WTC11 (cell line): ENCODE results near the gene HVCN1. TPM values are rescaled to one million over a fixed set of nuclear protein-coding genes. Genes with fewer than 3 reads are reported as not detected.

Source experiments
- ATAC-seq: fragments of 200-7000 bp; cut with Tn5 transposase; 2 replicates; pipeline ENCODE4 v1.10.0; 2021; ENCODE audit warnings: mild to moderate bottlenecking, moderate library complexity
- CTCF ChIA-PET: fragments of 300-600 bp; sonication (Branson Sonifier 250); formaldehyde crosslinking; loops from one replicate; lab custom pipeline; 2021; ENCODE audit warnings: antibody characterized with exemption; lab: Charles Lee
- POLR2A ChIA-PET: fragments of 350-600 bp; sonication (Branson Sonifier 250); formaldehyde crosslinking; loops from one replicate; lab custom pipeline; 2021; ENCODE audit warnings: antibody characterized with exemption; lab: Charles Lee
- DNase-seq: peaks from one replicate; pipeline ENCODE4 v3.0.0; 2021; ENCODE audit warnings: low spot score
- H3K27ac Mint-ChIP-seq: 2 replicates; pipeline ENCODE4 v1.8.0; 2021; ENCODE audit warnings: mixed read lengths
- H3K27me3 Mint-ChIP-seq: 2 replicates; pipeline ENCODE4 v1.8.0; 2021; ENCODE audit warnings: low read depth, mild to moderate bottlenecking, moderate library complexity, mixed read lengths
- H3K36me3 Mint-ChIP-seq: 2 replicates; pipeline ENCODE4 v1.8.0; 2021; ENCODE audit warnings: mixed read lengths
- H3K4me1 Mint-ChIP-seq: 2 replicates; pipeline ENCODE4 v1.8.0; 2022; ENCODE audit warnings: mixed read lengths
- H3K4me3 Mint-ChIP-seq: 2 replicates; pipeline ENCODE4 v1.8.0; 2021; ENCODE audit warnings: mild to moderate bottlenecking, moderate library complexity, mixed read lengths
- H3K9me3 Mint-ChIP-seq: 2 replicates; pipeline ENCODE4 v1.8.0; 2021; ENCODE audit warnings: mixed read lengths
- CREB1 ChIP-seq: sonication (generic); formaldehyde crosslinking; IDR thresholded peaks from 2 replicates; pipeline ENCODE4 v1.8.0; 2023; ENCODE audit warnings: mild to moderate bottlenecking, missing genetic modification reagents
- NFATC4 ChIP-seq: fragments of 250-450 bp; sonication (Bioruptor Pico); IDR thresholded peaks from 2 replicates; pipeline ENCODE4 v1.9.0; 2021; ENCODE audit warnings: mild to moderate bottlenecking
- NFE2L1 ChIP-seq: sonication (generic); formaldehyde crosslinking; IDR thresholded peaks from 2 replicates; pipeline ENCODE4 v1.8.1; 2023; ENCODE audit warnings: missing genetic modification reagents
- NR2C2 ChIP-seq: sonication (generic); formaldehyde crosslinking; IDR thresholded peaks from 2 replicates; pipeline ENCODE4 v1.8.0; 2022; ENCODE audit warnings: mild to moderate bottlenecking, missing genetic modification reagents
- NR3C1 ChIP-seq: sonication (generic); formaldehyde crosslinking; conservative IDR thresholded peaks from 2 replicates; pipeline ENCODE4 v1.8.1; 2023; ENCODE audit warnings: low read depth, mild to moderate bottlenecking, missing genetic modification reagents
- SMAD4 ChIP-seq: sonication (generic); formaldehyde crosslinking; IDR thresholded peaks from 2 replicates; pipeline ENCODE4 v1.8.0; 2022; ENCODE audit warnings: mild to moderate bottlenecking, missing genetic modification reagents
- SP1 ChIP-seq: sonication (generic); formaldehyde crosslinking; conservative IDR thresholded peaks from 2 replicates; pipeline ENCODE4 v1.8.1; 2022; ENCODE audit warnings: missing genetic modification reagents
- TCF7 ChIP-seq: sonication (generic); formaldehyde crosslinking; IDR thresholded peaks from 2 replicates; pipeline ENCODE4 v1.8.0; 2022; ENCODE audit warnings: mild to moderate bottlenecking, low read depth, missing genetic modification reagents, moderate library complexity
- ZNF121 ChIP-seq: sonication (generic); formaldehyde crosslinking; IDR thresholded peaks from 2 replicates; pipeline ENCODE4 v1.8.0; 2023; ENCODE audit warnings: missing genetic modification reagents
- total RNA-seq: library from RNA; stranded (reverse); gene quantifications from 3 replicates; pipeline ENCODE4 v1.2.3, GENCODE V29; 2021
- TF ChIP-seq, protein P1 (sequence below): sonication (generic); formaldehyde crosslinking; conservative IDR thresholded peaks from 2 replicates; pipeline ENCODE4 v1.8.1; 2023; ENCODE audit warnings: mild to moderate bottlenecking, low read depth, missing genetic modification reagents, moderate library complexity
- TF ChIP-seq, protein P2 (sequence below): sonication (generic); formaldehyde crosslinking; IDR thresholded peaks from 2 replicates; pipeline ENCODE4 v1.8.1; 2023; ENCODE audit warnings: mild to moderate bottlenecking, missing genetic modification reagents, moderate library complexity
- TF ChIP-seq, protein P3 (sequence below): fragments of 250-450 bp; sonication (Bioruptor Pico); IDR thresholded peaks from 2 replicates; pipeline ENCODE4 v2.1.2; 2022; ENCODE audit warnings: mild to moderate bottlenecking, moderate library complexity
- TF ChIP-seq, protein P4 (sequence below): fragments of 200-600 bp; IDR thresholded peaks from 2 replicates; pipeline ENCODE4 v1.8.0; 2022; ENCODE audit warnings: antibody characterized with exemption
- TF ChIP-seq, protein P5 (sequence below): sonication (generic); formaldehyde crosslinking; IDR thresholded peaks from 2 replicates; pipeline ENCODE4 v1.8.1; 2022; ENCODE audit warnings: low read depth, missing genetic modification reagents, borderline replicate concordance
- TF ChIP-seq, protein P6 (sequence below): sonication (generic); formaldehyde crosslinking; IDR thresholded peaks from 2 replicates; pipeline ENCODE4 v1.8.0; 2022; ENCODE audit warnings: mild to moderate bottlenecking, missing genetic modification reagents
- TF ChIP-seq, protein P7 (sequence below): sonication (generic); formaldehyde crosslinking; IDR thresholded peaks from 2 replicates; pipeline ENCODE4 v1.8.1; 2023; ENCODE audit warnings: mild to moderate bottlenecking, moderate library complexity, missing genetic modification reagents
- TF ChIP-seq, protein P8 (sequence below): sonication (generic); formaldehyde crosslinking; IDR thresholded peaks from 2 replicates; pipeline ENCODE4 v1.8.0; 2023; ENCODE audit warnings: missing genetic modification reagents
- TF ChIP-seq, protein P9 (sequence below): fragments of 250-450 bp; sonication (Bioruptor Pico); IDR thresholded peaks from 2 replicates; pipeline ENCODE4 v1.8.0; 2021; ENCODE audit warnings: mild to moderate bottlenecking
- TF ChIP-seq, protein P10 (sequence below): sonication (generic); formaldehyde crosslinking; IDR thresholded peaks from 2 replicates; pipeline ENCODE4 v1.8.1; 2023; ENCODE audit warnings: mild to moderate bottlenecking, missing genetic modification reagents

The HVCN1 gene
- total RNA-seq, 1 experiment from 2014 or later: 5.7 TPM

DNA sequence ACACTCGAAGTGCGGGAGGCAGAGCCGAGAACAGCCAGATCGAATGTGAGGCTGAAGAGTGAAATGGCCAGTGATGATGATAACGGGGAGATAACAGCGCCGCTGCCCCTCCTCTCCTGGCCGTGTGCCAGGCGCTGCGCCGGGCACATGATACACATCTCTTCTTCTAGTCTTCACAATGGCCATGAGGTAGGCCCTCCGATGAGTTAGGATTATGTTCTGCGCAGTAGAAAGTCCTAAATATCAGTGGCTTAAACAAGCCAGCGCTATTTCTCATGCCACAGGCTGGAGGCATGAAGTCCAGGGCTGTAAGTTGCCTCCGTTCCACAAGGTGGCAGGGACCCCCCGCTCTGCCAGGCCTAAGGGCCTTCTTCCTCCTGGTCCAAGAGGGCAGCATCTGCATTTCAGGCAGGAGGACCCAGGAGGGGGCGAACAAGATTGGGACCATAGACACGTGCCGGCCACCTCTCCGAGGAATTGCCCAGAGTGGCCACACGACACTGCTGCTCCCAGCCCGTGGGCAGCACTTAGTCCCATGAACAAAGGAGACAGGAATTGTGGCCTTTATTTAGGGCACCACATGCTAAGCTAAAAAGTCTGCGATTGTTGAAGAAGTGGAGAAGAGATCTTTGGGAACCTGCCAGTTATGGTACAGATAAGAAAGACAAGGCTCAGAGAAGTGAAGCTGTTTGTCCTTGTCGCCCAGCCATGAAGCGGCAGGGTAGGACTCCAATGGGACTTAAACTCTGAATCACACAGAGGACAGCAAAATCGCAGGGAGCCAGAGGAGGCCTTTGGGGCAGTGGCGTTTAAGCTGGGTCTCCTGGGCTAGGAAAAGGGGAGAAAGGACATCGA, 10.9 kb upstream of the HVCN1 start (continued):
- TF ChIP-seq, protein P1, sequence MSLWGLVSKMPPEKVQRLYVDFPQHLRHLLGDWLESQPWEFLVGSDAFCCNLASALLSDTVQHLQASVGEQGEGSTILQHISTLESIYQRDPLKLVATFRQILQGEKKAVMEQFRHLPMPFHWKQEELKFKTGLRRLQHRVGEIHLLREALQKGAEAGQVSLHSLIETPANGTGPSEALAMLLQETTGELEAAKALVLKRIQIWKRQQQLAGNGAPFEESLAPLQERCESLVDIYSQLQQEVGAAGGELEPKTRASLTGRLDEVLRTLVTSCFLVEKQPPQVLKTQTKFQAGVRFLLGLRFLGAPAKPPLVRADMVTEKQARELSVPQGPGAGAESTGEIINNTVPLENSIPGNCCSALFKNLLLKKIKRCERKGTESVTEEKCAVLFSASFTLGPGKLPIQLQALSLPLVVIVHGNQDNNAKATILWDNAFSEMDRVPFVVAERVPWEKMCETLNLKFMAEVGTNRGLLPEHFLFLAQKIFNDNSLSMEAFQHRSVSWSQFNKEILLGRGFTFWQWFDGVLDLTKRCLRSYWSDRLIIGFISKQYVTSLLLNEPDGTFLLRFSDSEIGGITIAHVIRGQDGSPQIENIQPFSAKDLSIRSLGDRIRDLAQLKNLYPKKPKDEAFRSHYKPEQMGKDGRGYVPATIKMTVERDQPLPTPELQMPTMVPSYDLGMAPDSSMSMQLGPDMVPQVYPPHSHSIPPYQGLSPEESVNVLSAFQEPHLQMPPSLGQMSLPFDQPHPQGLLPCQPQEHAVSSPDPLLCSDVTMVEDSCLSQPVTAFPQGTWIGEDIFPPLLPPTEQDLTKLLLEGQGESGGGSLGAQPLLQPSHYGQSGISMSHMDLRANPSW: no peak

DNA sequence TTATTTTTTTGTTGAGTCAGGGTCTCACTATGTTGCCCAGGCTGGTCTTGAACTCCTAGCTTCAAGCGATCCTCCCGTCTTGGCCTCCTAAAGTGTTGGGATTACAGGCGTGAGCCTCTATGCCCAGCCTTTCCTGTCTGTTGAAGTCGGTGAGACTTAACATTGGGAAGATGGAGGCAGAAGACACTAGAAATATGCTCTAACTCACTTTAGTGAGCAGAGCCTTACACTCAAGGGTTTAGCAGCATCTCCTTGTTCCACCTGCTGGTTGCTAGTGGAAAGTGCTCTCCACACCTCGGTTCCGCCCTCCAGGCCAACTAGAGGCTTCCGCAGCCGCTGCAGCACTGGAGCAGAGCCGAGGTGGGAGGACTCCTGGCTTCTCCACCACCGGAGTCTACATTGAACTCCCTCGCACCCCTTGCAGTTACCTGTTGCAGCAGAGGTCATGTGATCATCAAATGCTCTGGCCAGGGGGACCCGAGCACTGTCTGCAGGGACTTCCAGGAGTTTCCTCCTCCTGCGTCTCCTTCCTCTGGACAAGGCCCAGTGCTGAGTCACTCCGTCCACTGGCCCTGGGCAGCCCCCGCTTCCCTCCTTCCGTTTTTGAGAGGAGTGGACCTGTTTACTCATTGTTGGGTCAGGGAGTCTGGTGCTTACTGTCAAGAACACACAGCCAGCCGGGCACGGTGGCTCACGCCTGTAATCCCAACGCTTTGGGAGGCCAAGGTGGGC, 9.4 kb upstream of the HVCN1 start:
- Mint-ChIP-seq H3K4me3 (no peak overlapping the region), H3K27ac (no peak overlapping the region), H3K9me3 (no peaks in the 10 kb centered on the region), H3K4me1 (0 out of 2 replicates have a peak, but pooled peaks cover 6% of the 10 kb centered on the region), H3K36me3 (no peaks in the 10 kb centered on the region), H3K27me3 (no peaks in the 10 kb centered on the region; the same call in 1 of the 2 replicates)
- peak; percentile 98 for ATAC-seq
- peak; percentile 80 for DNase-seq
- ChIA-PET CTCF (interaction anchor here (0.7 to 0.9 kb wide), 3 partner anchors 49 to 125 kb away, joined by 3 read pairs; no protein-coding TSS in a partner anchor), POLR2A (no interaction called here)
- TF ChIP-seq, protein P2, sequence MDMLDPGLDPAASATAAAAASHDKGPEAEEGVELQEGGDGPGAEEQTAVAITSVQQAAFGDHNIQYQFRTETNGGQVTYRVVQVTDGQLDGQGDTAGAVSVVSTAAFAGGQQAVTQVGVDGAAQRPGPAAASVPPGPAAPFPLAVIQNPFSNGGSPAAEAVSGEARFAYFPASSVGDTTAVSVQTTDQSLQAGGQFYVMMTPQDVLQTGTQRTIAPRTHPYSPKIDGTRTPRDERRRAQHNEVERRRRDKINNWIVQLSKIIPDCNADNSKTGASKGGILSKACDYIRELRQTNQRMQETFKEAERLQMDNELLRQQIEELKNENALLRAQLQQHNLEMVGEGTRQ (CRISPR knock-in tag): peak; percentile 74
- no peak for TF ChIP-seq NR3C1 (CRISPR knock-in tag)
- TF ChIP-seq NFE2L1 (CRISPR knock-in tag): peak; percentile 48; the same call in 1 of the 2 replicates
- no peak for TF ChIP-seq CREB1 (CRISPR knock-in tag)
- TF ChIP-seq, protein P3, sequence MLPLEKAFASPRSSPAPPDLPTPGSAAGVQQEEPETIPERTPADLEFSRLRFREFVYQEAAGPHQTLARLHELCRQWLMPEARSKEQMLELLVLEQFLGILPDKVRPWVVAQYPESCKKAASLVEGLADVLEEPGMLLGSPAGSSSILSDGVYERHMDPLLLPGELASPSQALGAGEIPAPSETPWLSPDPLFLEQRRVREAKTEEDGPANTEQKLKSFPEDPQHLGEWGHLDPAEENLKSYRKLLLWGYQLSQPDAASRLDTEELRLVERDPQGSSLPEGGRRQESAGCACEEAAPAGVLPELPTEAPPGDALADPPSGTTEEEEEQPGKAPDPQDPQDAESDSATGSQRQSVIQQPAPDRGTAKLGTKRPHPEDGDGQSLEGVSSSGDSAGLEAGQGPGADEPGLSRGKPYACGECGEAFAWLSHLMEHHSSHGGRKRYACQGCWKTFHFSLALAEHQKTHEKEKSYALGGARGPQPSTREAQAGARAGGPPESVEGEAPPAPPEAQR (CRISPR knock-in tag): no peak
- TF ChIP-seq, protein P4, sequence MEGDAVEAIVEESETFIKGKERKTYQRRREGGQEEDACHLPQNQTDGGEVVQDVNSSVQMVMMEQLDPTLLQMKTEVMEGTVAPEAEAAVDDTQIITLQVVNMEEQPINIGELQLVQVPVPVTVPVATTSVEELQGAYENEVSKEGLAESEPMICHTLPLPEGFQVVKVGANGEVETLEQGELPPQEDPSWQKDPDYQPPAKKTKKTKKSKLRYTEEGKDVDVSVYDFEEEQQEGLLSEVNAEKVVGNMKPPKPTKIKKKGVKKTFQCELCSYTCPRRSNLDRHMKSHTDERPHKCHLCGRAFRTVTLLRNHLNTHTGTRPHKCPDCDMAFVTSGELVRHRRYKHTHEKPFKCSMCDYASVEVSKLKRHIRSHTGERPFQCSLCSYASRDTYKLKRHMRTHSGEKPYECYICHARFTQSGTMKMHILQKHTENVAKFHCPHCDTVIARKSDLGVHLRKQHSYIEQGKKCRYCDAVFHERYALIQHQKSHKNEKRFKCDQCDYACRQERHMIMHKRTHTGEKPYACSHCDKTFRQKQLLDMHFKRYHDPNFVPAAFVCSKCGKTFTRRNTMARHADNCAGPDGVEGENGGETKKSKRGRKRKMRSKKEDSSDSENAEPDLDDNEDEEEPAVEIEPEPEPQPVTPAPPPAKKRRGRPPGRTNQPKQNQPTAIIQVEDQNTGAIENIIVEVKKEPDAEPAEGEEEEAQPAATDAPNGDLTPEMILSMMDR: peak; percentile 31; the same call in 1 of the 2 replicates
- TF ChIP-seq, protein P5, sequence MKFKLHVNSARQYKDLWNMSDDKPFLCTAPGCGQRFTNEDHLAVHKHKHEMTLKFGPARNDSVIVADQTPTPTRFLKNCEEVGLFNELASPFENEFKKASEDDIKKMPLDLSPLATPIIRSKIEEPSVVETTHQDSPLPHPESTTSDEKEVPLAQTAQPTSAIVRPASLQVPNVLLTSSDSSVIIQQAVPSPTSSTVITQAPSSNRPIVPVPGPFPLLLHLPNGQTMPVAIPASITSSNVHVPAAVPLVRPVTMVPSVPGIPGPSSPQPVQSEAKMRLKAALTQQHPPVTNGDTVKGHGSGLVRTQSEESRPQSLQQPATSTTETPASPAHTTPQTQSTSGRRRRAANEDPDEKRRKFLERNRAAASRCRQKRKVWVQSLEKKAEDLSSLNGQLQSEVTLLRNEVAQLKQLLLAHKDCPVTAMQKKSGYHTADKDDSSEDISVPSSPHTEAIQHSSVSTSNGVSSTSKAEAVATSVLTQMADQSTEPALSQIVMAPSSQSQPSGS (CRISPR knock-in tag): no peak
- TF ChIP-seq SMAD4: no peak
- peak; percentile 95 for TF ChIP-seq ZNF121 (CRISPR knock-in tag)
- TF ChIP-seq, protein P6, sequence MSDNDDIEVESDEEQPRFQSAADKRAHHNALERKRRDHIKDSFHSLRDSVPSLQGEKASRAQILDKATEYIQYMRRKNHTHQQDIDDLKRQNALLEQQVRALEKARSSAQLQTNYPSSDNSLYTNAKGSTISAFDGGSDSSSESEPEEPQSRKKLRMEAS (CRISPR knock-in tag): 0 out of 2 replicates have a peak, but pooled peaks have one; percentile 25
- TF ChIP-seq, protein P7, sequence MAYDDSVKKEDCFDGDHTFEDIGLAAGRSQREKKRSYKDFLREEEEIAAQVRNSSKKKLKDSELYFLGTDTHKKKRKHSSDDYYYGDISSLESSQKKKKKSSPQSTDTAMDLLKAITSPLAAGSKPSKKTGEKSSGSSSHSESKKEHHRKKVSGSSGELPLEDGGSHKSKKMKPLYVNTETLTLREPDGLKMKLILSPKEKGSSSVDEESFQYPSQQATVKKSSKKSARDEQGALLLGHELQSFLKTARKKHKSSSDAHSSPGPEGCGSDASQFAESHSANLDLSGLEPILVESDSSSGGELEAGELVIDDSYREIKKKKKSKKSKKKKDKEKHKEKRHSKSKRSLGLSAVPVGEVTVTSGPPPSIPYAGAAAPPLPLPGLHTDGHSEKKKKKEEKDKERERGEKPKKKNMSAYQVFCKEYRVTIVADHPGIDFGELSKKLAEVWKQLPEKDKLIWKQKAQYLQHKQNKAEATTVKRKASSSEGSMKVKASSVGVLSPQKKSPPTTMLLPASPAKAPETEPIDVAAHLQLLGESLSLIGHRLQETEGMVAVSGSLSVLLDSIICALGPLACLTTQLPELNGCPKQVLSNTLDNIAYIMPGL: no peak
- TF ChIP-seq SP1: no peak
- TF ChIP-seq, protein P8, sequence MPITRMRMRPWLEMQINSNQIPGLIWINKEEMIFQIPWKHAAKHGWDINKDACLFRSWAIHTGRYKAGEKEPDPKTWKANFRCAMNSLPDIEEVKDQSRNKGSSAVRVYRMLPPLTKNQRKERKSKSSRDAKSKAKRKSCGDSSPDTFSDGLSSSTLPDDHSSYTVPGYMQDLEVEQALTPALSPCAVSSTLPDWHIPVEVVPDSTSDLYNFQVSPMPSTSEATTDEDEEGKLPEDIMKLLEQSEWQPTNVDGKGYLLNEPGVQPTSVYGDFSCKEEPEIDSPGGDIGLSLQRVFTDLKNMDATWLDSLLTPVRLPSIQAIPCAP (CRISPR knock-in tag): no peak
- TF ChIP-seq, protein P9, sequence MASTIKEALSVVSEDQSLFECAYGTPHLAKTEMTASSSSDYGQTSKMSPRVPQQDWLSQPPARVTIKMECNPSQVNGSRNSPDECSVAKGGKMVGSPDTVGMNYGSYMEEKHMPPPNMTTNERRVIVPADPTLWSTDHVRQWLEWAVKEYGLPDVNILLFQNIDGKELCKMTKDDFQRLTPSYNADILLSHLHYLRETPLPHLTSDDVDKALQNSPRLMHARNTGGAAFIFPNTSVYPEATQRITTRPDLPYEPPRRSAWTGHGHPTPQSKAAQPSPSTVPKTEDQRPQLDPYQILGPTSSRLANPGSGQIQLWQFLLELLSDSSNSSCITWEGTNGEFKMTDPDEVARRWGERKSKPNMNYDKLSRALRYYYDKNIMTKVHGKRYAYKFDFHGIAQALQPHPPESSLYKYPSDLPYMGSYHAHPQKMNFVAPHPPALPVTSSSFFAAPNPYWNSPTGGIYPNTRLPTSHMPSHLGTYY (CRISPR knock-in tag): no peak
- TF ChIP-seq NR2C2 (CRISPR knock-in tag): no peak
- TF ChIP-seq NFATC4 (CRISPR knock-in tag): no peak
- TF ChIP-seq TCF7: no peak
- TF ChIP-seq, protein P10, sequence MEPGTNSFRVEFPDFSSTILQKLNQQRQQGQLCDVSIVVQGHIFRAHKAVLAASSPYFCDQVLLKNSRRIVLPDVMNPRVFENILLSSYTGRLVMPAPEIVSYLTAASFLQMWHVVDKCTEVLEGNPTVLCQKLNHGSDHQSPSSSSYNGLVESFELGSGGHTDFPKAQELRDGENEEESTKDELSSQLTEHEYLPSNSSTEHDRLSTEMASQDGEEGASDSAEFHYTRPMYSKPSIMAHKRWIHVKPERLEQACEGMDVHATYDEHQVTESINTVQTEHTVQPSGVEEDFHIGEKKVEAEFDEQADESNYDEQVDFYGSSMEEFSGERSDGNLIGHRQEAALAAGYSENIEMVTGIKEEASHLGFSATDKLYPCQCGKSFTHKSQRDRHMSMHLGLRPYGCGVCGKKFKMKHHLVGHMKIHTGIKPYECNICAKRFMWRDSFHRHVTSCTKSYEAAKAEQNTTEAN: 0 out of 2 replicates have a peak, but pooled peaks have one; percentile 11
